C4-2B (cell line): ENCODE measurements around the gene IKZF1.

Source experiments
- CTCF ChIP-seq: fragments of 450-650 bp; conservative IDR thresholded peaks from 2 replicates; pipeline ENCODE4 v1.5.1; 2017; ENCODE audit warnings: mild to moderate bottlenecking
- ZFX ChIP-seq: fragments of 450-650 bp; IDR thresholded peaks from 2 replicates; pipeline ENCODE4 v1.6.1; 2017

- TF ChIP-seq CTCF (no peak), ZFX (no peak)
Observed at GRCh38 chr7:50396856-50397255, 92.3 kb downstream of the IKZF1 start.
